HL-60 (cell line): ENCODE data around the gene PPM1E.
A peak's percentile ranks its signal among the peaks of the same experiment; 100 is the strongest.

Source experiments
- DNase-seq, 2 experiments: peaks; one replicate each; pipeline ENCODE4 v3.0.0-alpha.2; 2010 to 2020; ENCODE audit warnings: low read depth in 1 of 2, low spot score in 1 of 2
- H3K27ac ChIP-seq: fragments of 250-450 bp; sonication (Bioruptor Pico); replicated peaks from 2 replicates; pipeline ENCODE4 v1.5.1; 2020; ENCODE audit warnings: mild to moderate bottlenecking, moderate library complexity
- H3K27me3 ChIP-seq: fragments of 250-450 bp; sonication (Bioruptor Pico); 2 replicates; pipeline ENCODE4 v1.5.1; 2021; ENCODE audit warnings: mild to moderate bottlenecking, moderate library complexity; ENCODE audit not compliant: insufficient read depth, poor library complexity, severe bottlenecking
- H3K4me3 ChIP-seq: replicated peaks from 2 replicates; pipeline ENCODE4 v1.5.1; 2011; ENCODE audit warnings: mild to moderate bottlenecking, control low read depth, low read length; ENCODE audit not compliant: insufficient read depth
- GABPA ChIP-seq: IDR thresholded peaks from 2 replicates; pipeline ENCODE4 v1.6.1; 2012; ENCODE audit warnings: low read depth
- POLR2AphosphoS5 ChIP-seq: IDR thresholded peaks from 2 replicates; pipeline ENCODE4 v1.6.1; 2012; ENCODE audit warnings: low read depth
- SPI1 ChIP-seq: IDR thresholded peaks from 2 replicates; pipeline ENCODE4 v1.6.1; 2012; ENCODE audit warnings: low read depth, mild to moderate bottlenecking, borderline replicate concordance
- TF ChIP-seq, protein P1 (sequence below): IDR thresholded peaks from 2 replicates; pipeline ENCODE4 v1.6.1; 2012; ENCODE audit warnings: low read depth; ENCODE audit not compliant: insufficient replicate concordance
- TF ChIP-seq, protein P2 (sequence below): IDR thresholded peaks from one replicate; pipeline ENCODE4 v1.5.1; 2011; ENCODE audit warnings: low read length, control low read depth, inconsistent platforms; ENCODE audit not compliant: insufficient read depth

Gene PPM1E

DNA sequence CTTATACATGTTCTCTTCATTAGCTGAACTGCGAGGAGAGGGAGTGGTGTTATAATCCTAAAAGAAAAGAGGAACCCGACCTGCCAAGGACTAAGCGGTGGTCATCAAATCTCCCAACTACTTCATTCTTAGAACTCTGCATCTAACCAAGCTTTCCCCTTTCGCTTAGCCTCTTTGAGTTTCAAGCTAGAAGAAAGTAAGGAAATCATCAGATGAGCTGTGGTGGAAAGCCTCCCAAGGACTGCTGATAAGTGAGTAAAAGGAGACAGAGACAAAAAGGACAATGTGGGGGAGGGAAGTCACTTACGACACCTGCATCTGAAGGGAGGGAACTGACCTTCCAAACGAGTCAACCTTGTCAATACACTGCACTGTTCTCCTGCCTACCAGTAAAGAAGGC is 229.7 kb downstream of the PPM1E start:
- DNase-seq = peak; percentile 46 to 56
- H3K27me3 ChIP-seq = no peaks in the 10 kb centered on the region
- no peak for TF ChIP-seq GABPA
- TF ChIP-seq SPI1 = peak; percentile 80
- no peak for TF ChIP-seq POLR2AphosphoS5
- H3K4me3 ChIP-seq = no peak overlapping the region
- peak overlapping the region; percentile 31 for H3K27ac ChIP-seq

DNA sequence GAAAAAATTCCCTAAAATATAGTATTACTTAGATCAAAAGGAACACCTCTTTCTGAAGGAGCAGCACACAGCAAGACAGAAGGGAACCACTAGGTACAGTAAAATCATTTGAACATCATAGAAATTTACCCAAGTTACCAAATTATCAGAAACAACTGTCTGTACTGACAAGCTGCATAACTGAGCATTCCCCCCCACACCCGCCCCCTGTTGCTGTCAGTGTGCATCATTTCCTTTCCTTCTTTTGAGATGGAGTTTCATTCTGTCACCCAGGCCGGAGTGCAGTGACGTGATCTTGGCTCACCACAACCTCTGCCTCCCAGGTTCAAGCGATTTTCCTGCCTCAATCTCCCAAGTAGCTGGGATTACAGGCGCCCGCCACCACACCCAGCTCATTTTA is 230.3 kb downstream of the PPM1E start:
- Histone ChIP-seq H3K4me3 (no peak overlapping the region), H3K27me3 (no peaks in the 10 kb centered on the region), H3K27ac (peak overlapping the region; percentile 31; the same call in 1 of the 2 replicates)
- no peak for DNase-seq
- TF ChIP-seq GABPA (no peak), POLR2AphosphoS5 (no peak), SPI1 (no peak)
- TF ChIP-seq, protein P1, sequence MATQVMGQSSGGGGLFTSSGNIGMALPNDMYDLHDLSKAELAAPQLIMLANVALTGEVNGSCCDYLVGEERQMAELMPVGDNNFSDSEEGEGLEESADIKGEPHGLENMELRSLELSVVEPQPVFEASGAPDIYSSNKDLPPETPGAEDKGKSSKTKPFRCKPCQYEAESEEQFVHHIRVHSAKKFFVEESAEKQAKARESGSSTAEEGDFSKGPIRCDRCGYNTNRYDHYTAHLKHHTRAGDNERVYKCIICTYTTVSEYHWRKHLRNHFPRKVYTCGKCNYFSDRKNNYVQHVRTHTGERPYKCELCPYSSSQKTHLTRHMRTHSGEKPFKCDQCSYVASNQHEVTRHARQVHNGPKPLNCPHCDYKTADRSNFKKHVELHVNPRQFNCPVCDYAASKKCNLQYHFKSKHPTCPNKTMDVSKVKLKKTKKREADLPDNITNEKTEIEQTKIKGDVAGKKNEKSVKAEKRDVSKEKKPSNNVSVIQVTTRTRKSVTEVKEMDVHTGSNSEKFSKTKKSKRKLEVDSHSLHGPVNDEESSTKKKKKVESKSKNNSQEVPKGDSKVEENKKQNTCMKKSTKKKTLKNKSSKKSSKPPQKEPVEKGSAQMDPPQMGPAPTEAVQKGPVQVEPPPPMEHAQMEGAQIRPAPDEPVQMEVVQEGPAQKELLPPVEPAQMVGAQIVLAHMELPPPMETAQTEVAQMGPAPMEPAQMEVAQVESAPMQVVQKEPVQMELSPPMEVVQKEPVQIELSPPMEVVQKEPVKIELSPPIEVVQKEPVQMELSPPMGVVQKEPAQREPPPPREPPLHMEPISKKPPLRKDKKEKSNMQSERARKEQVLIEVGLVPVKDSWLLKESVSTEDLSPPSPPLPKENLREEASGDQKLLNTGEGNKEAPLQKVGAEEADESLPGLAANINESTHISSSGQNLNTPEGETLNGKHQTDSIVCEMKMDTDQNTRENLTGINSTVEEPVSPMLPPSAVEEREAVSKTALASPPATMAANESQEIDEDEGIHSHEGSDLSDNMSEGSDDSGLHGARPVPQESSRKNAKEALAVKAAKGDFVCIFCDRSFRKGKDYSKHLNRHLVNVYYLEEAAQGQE = no peak
- TF ChIP-seq, protein P2, sequence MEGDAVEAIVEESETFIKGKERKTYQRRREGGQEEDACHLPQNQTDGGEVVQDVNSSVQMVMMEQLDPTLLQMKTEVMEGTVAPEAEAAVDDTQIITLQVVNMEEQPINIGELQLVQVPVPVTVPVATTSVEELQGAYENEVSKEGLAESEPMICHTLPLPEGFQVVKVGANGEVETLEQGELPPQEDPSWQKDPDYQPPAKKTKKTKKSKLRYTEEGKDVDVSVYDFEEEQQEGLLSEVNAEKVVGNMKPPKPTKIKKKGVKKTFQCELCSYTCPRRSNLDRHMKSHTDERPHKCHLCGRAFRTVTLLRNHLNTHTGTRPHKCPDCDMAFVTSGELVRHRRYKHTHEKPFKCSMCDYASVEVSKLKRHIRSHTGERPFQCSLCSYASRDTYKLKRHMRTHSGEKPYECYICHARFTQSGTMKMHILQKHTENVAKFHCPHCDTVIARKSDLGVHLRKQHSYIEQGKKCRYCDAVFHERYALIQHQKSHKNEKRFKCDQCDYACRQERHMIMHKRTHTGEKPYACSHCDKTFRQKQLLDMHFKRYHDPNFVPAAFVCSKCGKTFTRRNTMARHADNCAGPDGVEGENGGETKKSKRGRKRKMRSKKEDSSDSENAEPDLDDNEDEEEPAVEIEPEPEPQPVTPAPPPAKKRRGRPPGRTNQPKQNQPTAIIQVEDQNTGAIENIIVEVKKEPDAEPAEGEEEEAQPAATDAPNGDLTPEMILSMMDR = no peak

DNA sequence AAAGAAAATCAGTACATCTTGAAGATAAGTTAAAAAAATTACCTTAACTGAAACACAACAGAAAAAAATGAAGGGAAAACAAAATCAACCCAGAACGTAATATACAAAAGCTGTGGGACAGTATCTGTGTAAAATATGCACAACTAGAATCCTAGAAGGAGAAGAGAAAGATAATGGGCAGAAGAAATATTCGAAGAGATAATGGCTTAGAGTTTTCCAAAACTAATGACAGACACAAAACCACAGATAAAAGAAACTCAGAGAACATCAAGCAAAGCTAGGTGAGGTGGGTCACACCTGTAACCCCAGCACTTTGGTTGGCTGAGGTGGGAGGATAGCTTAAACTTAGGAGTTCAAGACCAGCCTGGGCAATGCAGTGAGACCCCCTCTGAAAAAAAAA is 234.0 kb downstream of the PPM1E start:
- TF ChIP-seq, protein P2 = no peak
- TF ChIP-seq SPI1 (no peak), POLR2AphosphoS5 (no peak), GABPA (no peak)
- TF ChIP-seq, protein P1 = no peak
- Histone ChIP-seq H3K27me3 (no peaks in the 10 kb centered on the region), H3K27ac (no peak overlapping the region), H3K4me3 (no peak overlapping the region)
- DNase-seq = no peak

DNA sequence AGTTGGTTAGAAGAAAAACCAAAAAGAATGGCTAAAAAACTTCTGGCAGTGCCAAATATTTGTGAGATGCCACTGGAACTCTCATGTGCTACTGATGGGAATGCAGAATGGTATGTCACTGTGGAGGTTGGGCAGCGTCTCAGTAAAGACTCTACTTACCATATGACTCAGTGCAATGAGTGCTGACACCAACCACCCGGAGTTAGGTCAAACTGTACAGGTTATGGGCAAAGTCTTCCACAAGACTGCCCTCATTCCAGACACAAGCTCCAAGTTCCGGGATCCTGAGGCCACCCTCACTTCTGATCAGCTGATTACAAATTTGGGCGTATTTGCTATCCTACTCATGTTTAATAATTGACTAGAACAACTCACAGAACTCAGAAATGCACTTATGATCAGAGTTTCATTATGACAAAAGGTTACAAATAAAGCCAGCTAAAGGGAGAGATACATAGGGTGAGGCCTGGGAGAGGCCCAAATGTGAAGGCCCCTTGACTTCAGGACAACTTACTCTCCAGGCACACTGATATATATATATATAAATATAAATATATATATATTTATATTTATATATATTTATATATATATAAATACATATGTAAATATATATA is 236.2 kb downstream of the PPM1E start:
- DNase-seq = no peak
- no peak overlapping the region for H3K4me3 ChIP-seq
- no peaks in the 10 kb centered on the region for H3K27me3 ChIP-seq
- TF ChIP-seq, protein P1 = no peak
- no peak for TF ChIP-seq POLR2AphosphoS5
- no peak for TF ChIP-seq SPI1
- TF ChIP-seq GABPA = no peak
- TF ChIP-seq, protein P2 = no peak
- no peak overlapping the region for H3K27ac ChIP-seq
